IPS-18a (cell line): Measurements from ENCODE around the gene CORO2B.

Experiments
- H3K27ac ChIP-seq: one replicate; pipeline ENCODE4 v1.5.1; 2013; ENCODE audit warnings: low read length
- H3K27me3 ChIP-seq: one replicate; pipeline ENCODE4 v1.6.1; 2013; ENCODE audit warnings: mild to moderate bottlenecking, low read length; ENCODE audit not compliant: control insufficient read depth, insufficient read depth
- H3K36me3 ChIP-seq: one replicate; pipeline ENCODE4 v1.6.1; 2013; ENCODE audit warnings: low read depth, low read length; ENCODE audit not compliant: control insufficient read depth
- H3K4me1 ChIP-seq: one replicate; pipeline ENCODE4 v1.6.1; 2013; ENCODE audit warnings: low read depth, low read length; ENCODE audit not compliant: control insufficient read depth
- H3K4me3 ChIP-seq: one replicate; pipeline ENCODE4 v1.5.1; 2013; ENCODE audit warnings: low read length
- H3K9ac ChIP-seq: one replicate; pipeline ENCODE4 v1.6.1; 2013; ENCODE audit warnings: mild to moderate bottlenecking, low read length, moderate library complexity
- H3K9me3 ChIP-seq: one replicate; pipeline ENCODE4 v1.6.1; 2013; ENCODE audit warnings: low read depth, low read length; ENCODE audit not compliant: control insufficient read depth

CORO2B gene

DNA sequence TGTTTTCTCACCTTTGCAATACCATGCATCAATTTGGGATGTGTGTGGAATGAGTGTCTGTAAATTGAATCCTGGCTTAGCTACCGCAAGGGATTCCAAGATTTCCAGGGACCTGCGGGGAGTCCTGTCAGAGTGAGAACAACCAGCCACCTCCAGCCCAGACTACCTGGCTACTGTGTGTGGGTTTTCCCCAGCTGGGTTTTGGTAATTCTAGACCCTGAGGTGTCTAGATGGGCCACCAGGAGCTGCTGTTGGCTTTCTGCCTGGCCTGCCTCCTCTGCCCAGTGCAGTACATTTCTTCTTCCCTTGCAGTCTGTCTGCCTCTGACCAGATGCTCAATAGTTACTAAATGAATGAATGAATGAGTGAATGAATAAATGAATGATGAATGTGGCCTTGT lies 32.5 kb upstream of the CORO2B start:
- no peaks in the 10 kb centered on the region for H3K9me3 ChIP-seq
- no peak overlapping the region for H3K9ac ChIP-seq
- H3K27ac ChIP-seq: no peak overlapping the region
- H3K36me3 ChIP-seq: no peaks in the 10 kb centered on the region
- H3K4me3 ChIP-seq: no peak overlapping the region
- H3K27me3 ChIP-seq: no peaks in the 10 kb centered on the region
- no peaks in the 10 kb centered on the region for H3K4me1 ChIP-seq

DNA sequence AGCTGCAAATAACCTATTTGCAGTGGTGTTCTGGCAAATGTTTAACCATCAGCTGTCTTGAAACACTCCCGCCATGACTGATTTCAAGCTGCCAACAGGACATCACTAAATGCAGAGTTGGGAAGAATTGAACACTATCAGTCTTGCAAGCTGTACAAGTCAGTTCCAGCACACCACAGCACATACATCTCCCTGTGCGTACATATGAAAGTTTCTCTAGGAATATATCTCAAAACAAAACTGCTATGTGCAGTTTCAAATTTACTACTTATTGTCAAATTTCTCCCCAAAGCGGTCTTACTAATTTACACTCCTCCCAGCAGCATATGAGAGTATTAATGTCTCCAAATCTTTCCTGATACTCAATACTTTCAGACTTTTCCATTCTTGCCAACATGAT lies 30.4 kb upstream of the CORO2B start:
- H3K4me3 ChIP-seq: no peak overlapping the region
- no peaks in the 10 kb centered on the region for H3K27me3 ChIP-seq
- no peaks in the 10 kb centered on the region for H3K4me1 ChIP-seq
- no peak overlapping the region for H3K27ac ChIP-seq
- H3K36me3 ChIP-seq: no peaks in the 10 kb centered on the region
- no peaks in the 10 kb centered on the region for H3K9me3 ChIP-seq
- no peak overlapping the region for H3K9ac ChIP-seq

DNA sequence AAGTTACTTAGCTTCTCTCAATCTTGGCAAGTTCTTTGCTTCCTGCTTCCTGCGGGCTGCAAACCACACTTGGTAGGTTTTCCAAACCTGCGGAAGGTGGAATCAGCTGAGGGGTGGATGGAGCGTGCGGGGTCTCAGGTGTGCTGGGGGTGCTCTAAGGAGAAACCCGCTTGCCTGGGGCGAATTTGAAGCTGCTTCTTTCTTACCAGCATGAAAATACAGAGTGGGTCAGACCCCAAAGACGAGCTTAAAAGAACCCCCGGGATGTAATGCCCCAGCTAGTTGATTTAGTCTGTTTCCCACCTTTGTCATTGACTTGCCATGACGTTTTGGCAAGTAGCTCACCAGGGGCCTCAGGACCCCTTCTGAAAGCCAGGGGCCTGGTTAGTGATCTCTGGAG lies 28.8 kb upstream of the CORO2B start:
- Histone ChIP-seq H3K9me3 (no peaks in the 10 kb centered on the region), H3K36me3 (no peaks in the 10 kb centered on the region), H3K27ac (no peak overlapping the region), H3K27me3 (no peaks in the 10 kb centered on the region), H3K4me1 (no peaks in the 10 kb centered on the region), H3K9ac (no peak overlapping the region), H3K4me3 (no peak overlapping the region)

DNA sequence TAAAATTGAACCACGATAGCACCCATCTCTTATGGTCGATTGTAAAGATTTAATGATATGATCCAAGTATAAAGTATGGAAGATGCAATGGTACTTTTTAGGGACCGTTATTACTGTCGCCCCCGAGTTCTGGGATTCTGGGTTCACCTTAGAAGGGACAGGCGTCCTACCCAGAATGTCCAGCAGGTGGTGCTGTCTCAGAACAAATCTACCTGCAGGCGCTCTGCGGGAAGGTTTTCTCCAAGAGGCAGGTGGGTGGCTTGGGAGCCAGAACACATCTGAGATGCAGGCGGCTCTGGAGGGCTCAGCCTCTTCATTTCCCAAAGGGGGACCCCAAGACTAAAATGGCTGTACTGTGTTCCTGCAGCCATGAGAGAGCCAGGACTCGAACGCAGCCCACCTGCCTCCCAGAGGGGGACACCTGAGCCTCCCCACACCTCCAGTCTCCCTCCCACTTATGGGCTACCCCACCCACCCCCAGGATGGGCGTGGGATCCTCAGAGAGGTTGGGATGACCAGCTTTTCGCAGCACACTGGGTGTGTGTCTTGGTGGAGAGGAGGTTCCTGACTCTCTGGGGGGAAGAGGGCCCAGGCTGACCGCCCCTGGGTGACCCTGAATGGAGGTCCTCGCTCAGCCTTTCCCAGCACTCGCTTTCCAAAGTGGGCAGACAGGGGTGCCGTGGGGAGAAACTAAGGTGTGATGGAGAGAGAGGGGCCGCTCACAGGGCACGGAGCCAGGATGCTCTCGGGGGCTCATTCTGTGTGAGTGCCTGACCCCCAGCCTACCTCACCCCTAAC lies 28.1 kb upstream of the CORO2B start:
- H3K36me3 ChIP-seq: no peaks in the 10 kb centered on the region
- no peaks in the 10 kb centered on the region for H3K27me3 ChIP-seq
- no peaks in the 10 kb centered on the region for H3K4me1 ChIP-seq
- no peak overlapping the region for H3K4me3 ChIP-seq
- no peak overlapping the region for H3K27ac ChIP-seq
- H3K9ac ChIP-seq: no peak overlapping the region
- H3K9me3 ChIP-seq: no peaks in the 10 kb centered on the region

DNA sequence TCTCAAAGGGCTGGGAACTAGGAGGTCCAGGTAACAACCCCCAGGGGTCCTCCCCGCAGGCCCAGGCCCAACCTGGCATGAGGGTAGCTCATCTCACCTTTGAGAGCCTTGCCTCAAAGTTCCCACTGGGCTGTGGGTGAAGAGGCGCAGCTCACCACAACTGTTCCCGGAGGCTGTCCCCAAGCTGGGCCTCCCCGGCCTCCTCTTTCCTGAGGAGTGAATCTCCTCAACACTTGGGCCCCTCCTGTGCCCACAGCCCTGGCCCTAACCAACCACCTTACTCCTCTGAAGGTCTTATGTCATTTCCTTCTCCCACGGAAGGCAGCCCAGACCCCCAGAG lies 27.5 kb upstream of the CORO2B start:
- Histone ChIP-seq H3K27ac (no peak overlapping the region), H3K27me3 (no peaks in the 10 kb centered on the region), H3K9ac (no peak overlapping the region)

DNA sequence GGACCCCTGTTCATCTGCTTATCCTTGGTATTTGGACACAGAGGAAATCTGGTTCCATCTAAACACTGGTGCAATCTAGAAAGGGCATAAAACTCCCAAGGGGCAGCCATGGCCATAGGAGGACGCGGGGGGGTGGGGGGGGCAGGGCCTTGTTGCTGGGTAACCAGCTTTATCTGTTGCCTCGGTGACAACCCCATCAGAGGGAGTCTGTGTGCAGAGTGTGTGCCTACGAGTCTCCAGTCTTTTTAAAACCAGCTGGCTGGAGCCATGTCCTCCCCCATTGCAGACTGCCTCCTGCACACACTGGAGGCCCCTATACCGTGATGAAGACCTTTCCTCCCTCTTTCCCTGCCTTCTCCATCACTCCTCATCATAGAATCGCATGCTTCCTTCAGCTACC lies 26.4 kb upstream of the CORO2B start:
- H3K27me3 ChIP-seq: no peaks in the 10 kb centered on the region
- no peaks in the 10 kb centered on the region for H3K36me3 ChIP-seq
- no peaks in the 10 kb centered on the region for H3K9me3 ChIP-seq
- no peak overlapping the region for H3K9ac ChIP-seq
- no peak overlapping the region for H3K4me3 ChIP-seq
- no peaks in the 10 kb centered on the region for H3K4me1 ChIP-seq
- no peak overlapping the region for H3K27ac ChIP-seq

More for the DNA sequence above, 27.5 kb upstream of the CORO2B start:
- no peaks in the 10 kb centered on the region for H3K4me1 ChIP-seq
- H3K4me3 ChIP-seq: no peak overlapping the region
- no peaks in the 10 kb centered on the region for H3K9me3 ChIP-seq
- H3K36me3 ChIP-seq: no peaks in the 10 kb centered on the region

DNA sequence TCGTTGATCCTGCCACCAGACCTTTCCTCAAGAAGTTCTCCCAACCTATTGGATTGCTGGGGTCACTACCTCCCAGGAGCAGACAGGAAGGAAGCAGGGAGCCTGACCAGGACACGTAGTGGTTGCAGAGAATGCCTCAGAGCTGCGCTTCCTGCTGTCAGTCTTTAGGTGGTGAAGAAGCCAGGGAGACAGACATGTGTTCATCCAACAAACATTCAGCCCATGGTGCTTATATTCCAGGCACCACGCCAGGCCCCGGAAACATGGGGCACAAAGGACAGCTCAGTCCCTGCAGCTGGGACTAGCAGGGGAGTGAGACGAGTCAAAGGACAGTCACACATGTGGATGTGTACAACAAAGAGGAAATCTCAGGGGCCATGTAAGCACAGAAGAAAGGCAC lies 26.0 kb upstream of the CORO2B start:
- Histone ChIP-seq H3K27ac (no peak overlapping the region), H3K27me3 (no peaks in the 10 kb centered on the region), H3K36me3 (no peaks in the 10 kb centered on the region), H3K4me1 (no peaks in the 10 kb centered on the region), H3K9ac (no peak overlapping the region), H3K4me3 (no peak overlapping the region), H3K9me3 (no peaks in the 10 kb centered on the region)

DNA sequence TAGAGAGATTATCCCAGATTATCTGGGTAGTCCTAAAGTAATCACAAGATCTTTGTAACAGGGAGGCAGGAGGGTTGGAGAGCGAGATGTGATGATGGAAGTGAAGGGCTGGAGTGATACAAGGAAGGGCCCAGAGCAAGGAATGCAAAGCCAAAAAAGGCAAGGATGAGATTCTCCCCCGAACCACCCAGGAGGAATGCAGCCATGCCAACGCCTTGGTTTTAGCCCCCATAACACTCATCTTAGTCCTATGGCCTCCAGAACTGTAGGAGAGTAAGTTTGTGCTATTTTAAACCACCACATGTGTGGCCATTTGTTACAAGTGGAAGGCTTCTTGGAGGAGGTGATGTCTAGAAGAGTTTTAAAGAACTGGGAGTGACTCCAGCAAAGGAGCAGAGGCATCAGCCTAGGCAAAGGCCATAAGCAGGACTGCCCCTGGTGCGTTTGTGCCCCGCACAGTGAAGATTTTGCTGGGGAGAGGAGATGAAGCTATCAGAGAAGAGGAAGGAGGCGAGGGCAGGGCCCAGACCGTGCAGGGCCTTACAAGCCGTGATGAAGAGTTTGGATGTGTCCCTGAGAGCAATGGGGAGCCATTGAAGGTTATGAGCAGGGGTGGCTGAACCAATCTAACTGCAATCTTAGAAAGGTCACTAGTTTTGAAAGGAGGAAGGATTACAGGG lies 25.3 kb upstream of the CORO2B start:
- Histone ChIP-seq H3K36me3 (no peaks in the 10 kb centered on the region), H3K27me3 (peaks cover 6% of the 10 kb centered on the region), H3K9ac (no peak overlapping the region), H3K9me3 (no peaks in the 10 kb centered on the region), H3K4me1 (peaks cover 2% of the 10 kb centered on the region), H3K4me3 (no peak overlapping the region), H3K27ac (no peak overlapping the region)

DNA sequence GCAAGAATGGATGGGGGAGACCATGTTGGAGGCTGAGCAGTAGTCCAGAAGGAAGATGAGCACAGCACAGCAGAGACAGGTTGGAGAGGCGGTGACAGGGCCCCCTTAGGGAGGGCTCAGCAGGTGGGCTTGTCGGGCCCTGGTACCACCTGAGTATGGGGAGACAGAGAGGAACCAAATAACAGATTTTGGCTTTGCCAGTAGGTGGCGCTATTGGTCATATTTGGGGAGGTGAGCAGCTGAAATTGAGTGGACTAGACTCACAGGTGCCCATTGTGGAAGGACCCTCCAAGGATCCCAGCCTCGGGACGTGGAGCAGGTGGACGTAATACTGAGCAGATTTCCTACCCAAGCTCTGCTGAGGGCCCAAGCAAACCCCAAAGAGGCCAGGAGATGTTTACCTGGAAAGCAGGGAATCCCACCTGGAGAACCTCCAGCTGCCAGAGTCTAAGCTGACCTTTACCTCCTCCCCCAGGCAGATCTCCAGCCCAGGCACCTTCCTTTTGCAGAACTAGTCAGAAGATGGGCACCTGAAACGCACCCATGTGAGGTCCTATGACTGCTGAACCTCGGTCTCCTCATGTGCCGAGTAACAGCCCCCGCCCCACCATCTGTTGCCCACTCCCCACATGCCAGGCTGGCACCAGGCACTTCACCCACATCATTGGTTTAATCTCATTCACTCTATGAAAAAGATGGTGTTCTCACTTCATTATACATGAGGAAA lies 24.6 kb upstream of the CORO2B start:
- Histone ChIP-seq H3K4me1 (peaks cover 8% of the 10 kb centered on the region), H3K9me3 (no peaks in the 10 kb centered on the region), H3K4me3 (no peak overlapping the region), H3K27me3 (peaks cover 13% of the 10 kb centered on the region), H3K9ac (no peak overlapping the region), H3K27ac (no peak overlapping the region), H3K36me3 (no peaks in the 10 kb centered on the region)

DNA sequence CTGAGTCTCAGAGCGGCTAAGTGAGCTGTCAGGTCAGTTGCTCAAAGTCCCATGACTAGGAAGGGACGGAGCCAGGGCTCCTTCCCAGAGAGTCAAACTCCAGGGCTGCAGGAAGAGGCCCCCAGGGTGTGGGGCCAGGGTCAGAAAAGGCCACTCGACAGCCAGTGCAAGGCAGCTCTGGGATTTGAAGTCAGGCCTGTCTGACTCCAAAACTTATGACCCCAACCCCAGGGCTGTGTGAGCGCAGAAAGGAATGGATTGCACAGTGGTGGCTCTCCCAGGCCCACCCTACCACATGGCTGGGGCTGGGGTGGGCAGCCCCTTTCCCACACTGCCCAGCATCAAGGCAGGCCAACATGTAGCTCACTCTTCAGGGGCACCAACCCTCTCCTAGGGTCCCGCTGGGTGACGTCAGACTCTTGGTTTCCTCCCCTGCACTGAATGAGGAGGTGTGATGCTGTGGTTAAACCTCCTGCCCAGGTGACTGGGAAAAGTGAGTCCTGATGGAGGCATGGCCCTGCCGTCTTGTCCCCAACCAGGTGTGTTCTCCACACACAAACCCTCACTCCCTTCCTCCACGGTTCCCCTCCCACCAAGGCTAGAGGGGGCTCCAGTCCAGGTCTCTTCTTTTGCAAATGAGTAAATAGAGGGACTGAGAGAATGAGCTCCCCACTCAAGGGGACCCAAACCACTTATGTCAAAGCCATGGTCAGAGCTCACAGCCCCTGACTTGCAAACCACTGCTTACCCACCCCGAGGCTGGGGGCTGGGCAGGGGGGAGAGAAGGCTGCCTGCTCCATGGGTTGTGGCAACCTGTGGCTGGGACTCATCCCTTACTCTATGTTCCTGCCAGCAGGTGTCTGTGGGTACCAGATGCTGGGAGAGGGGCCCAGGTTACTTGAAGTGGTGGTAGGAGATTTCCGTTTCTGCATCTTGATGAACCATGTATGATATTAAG lies 23.8 kb upstream of the CORO2B start:
- no peaks in the 10 kb centered on the region for H3K36me3 ChIP-seq
- peaks cover 14% of the 10 kb centered on the region for H3K27me3 ChIP-seq
- no peak overlapping the region for H3K4me3 ChIP-seq
- H3K27ac ChIP-seq: no peak overlapping the region
- H3K9me3 ChIP-seq: no peaks in the 10 kb centered on the region
- peaks cover 8% of the 10 kb centered on the region for H3K4me1 ChIP-seq
- H3K9ac ChIP-seq: no peak overlapping the region

DNA sequence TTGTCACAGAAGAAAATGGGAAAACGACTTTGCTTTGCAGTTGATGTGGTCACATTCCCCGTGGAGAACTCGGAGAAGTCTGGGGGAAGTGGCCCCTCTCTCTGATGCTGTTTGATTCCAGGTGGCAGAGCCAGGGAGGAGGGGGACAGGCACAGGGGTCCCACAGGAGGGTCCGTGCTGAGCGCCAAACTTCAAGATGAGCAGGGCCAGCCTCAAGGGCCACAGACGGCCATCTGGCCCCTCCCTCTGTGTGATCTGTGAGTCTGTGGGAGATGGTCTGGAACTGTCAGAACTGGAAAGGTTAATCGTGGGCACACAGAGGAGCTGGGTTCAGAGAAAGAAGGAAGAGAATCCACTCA lies 23.1 kb upstream of the CORO2B start:
- Histone ChIP-seq H3K27me3 (peaks cover 21% of the 10 kb centered on the region), H3K4me3 (no peak overlapping the region), H3K27ac (no peak overlapping the region), H3K36me3 (no peaks in the 10 kb centered on the region), H3K9ac (no peak overlapping the region), H3K9me3 (no peaks in the 10 kb centered on the region), H3K4me1 (peaks cover 8% of the 10 kb centered on the region)
